DMS53 treated with DMSO at 0.1 percent for 48 hours (cell line): ENCODE data around the gene SAMHD1.
"Not testable (repeated sequence)": the region's sequence is repeated elsewhere in the genome, so short reads cannot be mapped to it uniquely, and the experiment has no call there.

ENCODE experiments used
- DNase-seq: peaks from one replicate; lab custom pipeline; 2025; ENCODE audit not compliant: unreplicated experiment; lab: John Stamatoyannopoulos, UW

The SAMHD1 gene

GRCh38 chr20:36856691-36857635, 94.5 kb downstream of the SAMHD1 start:
- DNase-seq = no peak

- DNase-seq = no peak
Observed at GRCh38 chr20:36856195-36856594, 95.3 kb downstream of the SAMHD1 start.

- DNase-seq = no peak
Observed at GRCh38 chr20:36855241-36855657, 96.3 kb downstream of the SAMHD1 start.

- DNase-seq = no peak
Observed at GRCh38 chr20:36854348-36855240, 96.9 kb downstream of the SAMHD1 start.

- no peak for DNase-seq
Observed at GRCh38 chr20:36852187-36852586, 99.3 kb downstream of the SAMHD1 start.

GRCh38 chr20:36851490-36851889, 100.0 kb downstream of the SAMHD1 start:
- no peak for DNase-seq

GRCh38 chr20:36850759-36851158, 100.7 kb downstream of the SAMHD1 start:
- no peak for DNase-seq

GRCh38 chr20:36849333-36850065, 102.0 kb downstream of the SAMHD1 start:
- DNase-seq = no peak

- no peak for DNase-seq
Observed at GRCh38 chr20:36848677-36849076, 102.8 kb downstream of the SAMHD1 start.

- no peak for DNase-seq
Observed at GRCh38 chr20:36848078-36848660, 103.3 kb downstream of the SAMHD1 start.

- DNase-seq = no peak
Observed at GRCh38 chr20:36847710-36848040, 103.8 kb downstream of the SAMHD1 start.

- no peak for DNase-seq
Observed at GRCh38 chr20:36847009-36847709, 104.3 kb downstream of the SAMHD1 start.

- DNase-seq = no peak
Observed at GRCh38 chr20:36845288-36845971, 106.1 kb downstream of the SAMHD1 start.

- not testable (repeated sequence) for DNase-seq
Observed at GRCh38 chr20:36841030-36841429, 110.5 kb downstream of the SAMHD1 start.
